KBM-7 (cell line): ENCODE data around the gene MYH7B.

ENCODE experiments used
- DNase-seq: peaks from one replicate; pipeline ENCODE4 v3.0.0-alpha.2; 2015
- in situ Hi-C: fragments of 300-500 bp; cut with MboI; formaldehyde crosslinking; loops from 2 replicates; pipeline ENCODE4 v1.14.3; 2020; ENCODE audit warnings: low sequenced_read_pairs, low pct_unique_long_range_greater_than_20kb, mixed read lengths

MYH7B gene

DNA sequence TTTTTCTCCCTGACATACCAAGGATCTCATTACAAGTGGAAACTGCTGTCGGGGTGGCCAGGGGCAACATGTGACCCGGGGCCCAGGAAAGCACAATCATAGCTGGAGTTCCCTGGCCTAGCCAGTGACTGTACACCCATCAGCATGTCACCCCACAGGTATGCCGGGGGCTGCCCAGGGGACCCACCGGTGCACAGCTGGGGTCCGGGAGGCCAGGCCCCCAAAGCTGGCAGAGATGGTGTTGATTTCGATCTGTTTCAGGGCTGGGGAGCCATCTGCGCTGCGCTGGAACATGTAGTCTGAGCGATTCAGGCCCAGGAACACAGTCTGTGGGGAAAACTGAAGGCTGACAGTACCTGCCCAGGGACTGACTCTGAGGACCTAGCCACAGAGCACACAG is 13.4 kb upstream of the MYH7B start:
- DNase-seq: no peak
- in situ Hi-C loops: no loop called here

DNA sequence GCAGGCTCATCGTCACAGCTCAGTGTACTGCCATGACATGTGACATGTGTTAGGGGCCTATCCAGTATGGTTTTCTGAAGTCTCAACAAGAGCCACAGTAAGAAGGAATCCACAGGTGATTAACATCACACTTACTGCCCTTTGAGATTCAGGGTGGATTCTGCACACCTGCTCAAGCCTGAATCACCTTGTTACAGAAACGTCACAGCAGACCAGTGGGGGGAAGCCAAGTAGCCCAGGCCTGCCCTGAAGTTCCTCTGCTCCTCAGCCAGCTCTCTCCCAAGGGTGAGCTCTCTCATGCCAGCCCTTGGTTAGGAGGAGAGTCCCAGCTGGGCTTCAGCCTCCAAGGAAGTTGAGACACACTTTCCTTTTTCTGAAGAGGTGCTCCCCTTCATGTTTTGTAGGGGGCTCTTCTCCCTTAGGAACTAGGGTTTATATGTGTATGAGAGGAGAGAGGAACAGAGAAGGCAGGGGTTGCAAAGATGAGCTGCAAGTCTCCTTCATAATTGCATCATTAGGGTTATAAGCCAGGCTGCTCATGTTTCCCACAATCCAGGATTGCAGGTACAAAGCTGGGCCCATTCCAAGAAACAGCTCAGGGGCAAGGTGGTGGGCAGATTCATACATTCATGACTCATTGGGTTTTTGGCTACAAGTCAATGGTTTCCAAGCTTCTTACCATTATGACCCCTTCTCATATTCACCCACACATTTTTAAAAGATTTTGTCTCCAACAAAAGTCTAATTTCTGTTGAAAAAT is 11.7 kb upstream of the MYH7B start:
- no peak for DNase-seq
- in situ Hi-C loops: no loop called here

GRCh38 chr20:34945315-34946077 is 10.2 kb upstream of the MYH7B start:
- DNase-seq: no peak
- in situ Hi-C loops: no loop called here

GRCh38 chr20:34946661-34947060 is 9.0 kb upstream of the MYH7B start:
- in situ Hi-C loops: no loop called here
- DNase-seq: no peak

- in situ Hi-C loops: no loop called here
- no peak for DNase-seq
These were observed 8.3 kb upstream of the MYH7B start for GRCh38 chr20:34947336-34947735.

DNA sequence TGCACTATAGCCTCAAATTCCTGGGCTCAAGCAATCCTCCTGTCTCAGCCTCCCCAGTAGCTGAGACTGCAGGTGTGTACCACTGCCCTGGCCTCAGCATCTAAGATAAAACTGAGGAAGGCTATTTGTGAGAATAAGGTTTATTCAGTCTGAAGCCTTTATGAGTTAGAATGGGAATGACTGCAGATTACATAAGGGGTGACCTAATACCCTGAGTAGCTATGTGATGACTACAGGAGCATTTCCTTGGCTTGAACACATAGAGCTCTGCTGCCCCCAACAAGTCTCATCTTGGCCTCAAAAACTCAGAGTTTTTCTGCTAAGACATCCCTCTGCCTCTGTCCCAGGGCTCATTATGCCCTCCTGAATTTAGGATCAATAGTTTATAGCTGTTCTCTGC is 7.6 kb upstream of the MYH7B start:
- no peak for DNase-seq
- in situ Hi-C loops: no loop called here

- in situ Hi-C loops: no loop called here
- no peak for DNase-seq
These were observed 6.5 kb upstream of the MYH7B start for GRCh38 chr20:34949120-34949519.

DNA sequence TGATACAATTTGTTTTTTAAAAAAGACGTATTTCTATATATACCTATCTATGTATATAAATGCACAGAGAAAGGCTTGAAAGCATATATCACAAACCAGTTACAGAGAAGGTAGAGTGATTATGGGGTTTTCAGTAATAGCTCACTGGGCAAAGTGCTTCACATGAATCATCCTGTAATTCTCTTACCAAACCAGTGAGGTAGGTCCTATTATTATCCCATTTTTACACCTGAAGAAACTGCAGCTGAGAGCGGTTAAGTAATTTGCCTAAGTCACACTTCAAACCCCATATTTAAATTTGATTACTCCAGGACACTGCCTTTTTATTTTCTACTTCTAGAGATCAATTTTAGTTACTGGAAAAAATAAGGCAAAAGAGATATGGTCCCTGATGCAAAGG is 4.4 kb upstream of the MYH7B start:
- no peak for DNase-seq
- in situ Hi-C loops: no loop called here

DNA sequence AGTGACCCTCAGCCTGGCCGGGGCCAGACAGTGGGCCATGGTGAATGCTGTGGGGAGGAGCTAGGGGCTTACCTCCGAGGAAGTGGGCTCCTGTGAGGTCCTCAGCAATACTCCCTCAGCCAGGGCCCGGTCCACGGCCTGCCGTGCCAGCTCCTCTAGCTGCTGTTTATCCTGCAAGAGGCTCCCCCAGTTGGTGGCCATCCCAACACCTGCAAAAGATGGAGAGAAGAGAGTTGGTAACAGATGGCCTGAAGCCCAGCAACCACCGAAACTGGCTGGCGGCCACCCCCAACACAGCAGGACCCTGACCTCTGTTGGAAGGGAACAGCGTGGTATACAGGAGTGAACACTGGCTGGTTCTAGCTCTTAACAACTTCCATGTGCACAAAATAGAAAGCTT is 4.0 kb upstream of the MYH7B start:
- no peak for DNase-seq
- in situ Hi-C loops: no loop called here

GRCh38 chr20:34952671-34953070 is 3.0 kb upstream of the MYH7B start:
- no peak for DNase-seq
- in situ Hi-C loops: no loop called here

- in situ Hi-C loops: no loop called here
- DNase-seq: no peak
These were observed 1.7 kb upstream of the MYH7B start for GRCh38 chr20:34953960-34954359.

- no peak for DNase-seq
- in situ Hi-C loops: no loop called here
These were observed 801 bp upstream of the MYH7B start for GRCh38 chr20:34954904-34955230.

GRCh38 chr20:34956041-34956458 is 382 bp downstream of the MYH7B start:
- in situ Hi-C loops: no loop called here
- DNase-seq: no peak

DNA sequence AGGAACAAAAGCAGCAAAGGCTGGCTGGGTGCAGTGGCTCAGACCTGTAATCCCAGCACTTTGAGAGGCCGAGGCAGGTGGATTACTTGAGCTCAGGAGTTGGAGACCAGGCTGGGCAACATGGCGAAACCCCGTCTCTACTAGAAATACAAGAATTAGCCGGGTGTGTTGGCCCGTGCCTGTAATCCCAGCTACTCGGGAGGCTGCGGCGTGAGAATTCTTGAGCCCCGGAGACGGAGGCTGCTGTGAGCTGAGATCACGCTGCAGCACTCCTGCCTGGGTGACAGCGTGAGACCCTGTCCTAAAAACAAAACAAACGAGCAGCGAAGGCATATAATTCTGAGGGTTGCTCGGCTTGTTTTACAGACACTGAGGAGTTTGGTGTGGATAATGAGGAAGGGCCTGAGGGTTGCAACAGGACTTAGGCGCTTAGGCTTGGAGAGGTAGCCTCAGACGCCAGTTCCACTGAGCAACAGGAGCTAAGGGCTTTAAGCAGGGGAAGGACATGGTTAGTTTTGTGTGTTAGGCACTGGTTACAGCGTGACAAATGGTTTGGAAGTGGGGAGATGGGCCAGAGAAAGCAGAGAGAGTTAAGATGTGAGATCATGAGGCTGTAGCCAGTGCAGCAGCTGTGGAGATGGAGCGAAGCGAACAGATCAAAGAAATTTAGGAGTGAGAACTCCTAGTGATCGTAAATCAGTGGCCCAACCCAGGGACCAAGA is 1.2 kb downstream of the MYH7B start:
- in situ Hi-C loops: no loop called here
- no peak for DNase-seq

DNA sequence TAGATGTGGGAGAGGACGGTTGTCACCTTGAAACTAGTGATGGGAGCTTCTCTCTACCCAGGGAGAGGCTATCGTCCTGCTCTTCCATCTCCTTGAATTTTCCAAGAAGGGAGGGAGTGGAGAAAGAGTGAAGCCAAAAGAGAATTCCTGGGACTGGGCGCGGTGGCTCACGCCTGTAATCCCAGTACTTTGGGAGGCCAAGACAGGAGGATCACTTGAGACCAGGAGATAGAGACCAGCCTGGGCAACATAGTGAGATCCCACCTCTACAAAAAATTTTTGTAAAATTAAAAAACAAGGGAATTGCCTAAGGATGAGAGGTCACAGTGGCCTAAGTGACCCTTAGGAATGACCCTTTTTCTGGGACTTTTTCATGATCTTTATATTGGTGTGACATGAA is 8.8 kb downstream of the MYH7B start:
- no peak for DNase-seq
- in situ Hi-C loops: no loop called here

DNA sequence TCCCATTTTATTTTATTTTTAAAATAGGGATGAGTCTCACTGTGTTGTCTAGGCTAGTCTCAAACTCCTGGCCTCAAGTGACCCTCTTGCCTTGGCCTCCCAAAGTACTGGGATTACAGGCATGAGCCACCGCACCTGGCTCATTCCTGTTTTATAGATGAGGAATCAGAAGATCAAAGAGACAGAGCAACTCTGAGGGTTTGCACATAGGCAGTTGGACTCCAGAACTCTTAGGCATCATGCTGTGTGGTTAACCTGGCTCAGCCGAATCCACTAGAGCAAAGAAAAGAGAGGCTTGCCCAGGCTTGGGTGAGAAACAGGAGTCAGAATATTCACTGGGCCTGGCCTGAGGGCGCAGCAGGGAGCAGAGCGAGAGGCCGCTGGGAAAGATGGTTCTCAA is 9.4 kb downstream of the MYH7B start:
- in situ Hi-C loops: no loop called here
- DNase-seq: no peak

DNA sequence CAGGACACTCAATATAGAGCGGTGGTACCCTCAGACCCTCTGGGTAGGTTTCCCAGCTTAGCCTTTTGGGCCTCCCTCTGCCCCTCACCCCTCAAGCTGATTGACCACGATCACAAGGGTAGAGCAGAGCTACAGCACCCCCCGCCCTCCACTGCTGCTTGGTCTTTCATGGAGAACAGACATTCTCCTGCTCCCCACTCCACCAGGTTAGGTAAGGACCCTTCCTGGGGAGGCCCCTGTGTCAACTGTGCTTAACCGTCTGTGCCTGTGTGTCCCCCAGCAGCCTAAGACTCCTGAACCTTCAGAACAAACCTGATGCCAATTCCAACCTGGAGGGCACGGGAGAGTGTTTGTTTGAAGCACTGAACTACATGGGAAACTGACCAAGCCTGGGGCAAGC is 11.8 kb downstream of the MYH7B start:
- in situ Hi-C loops: no loop called here
- DNase-seq: no peak

- no peak for DNase-seq
- in situ Hi-C loops: no loop called here
These were observed 12.5 kb downstream of the MYH7B start for GRCh38 chr20:34968042-34968775.

GRCh38 chr20:34970193-34970840 is 14.6 kb downstream of the MYH7B start:
- no peak for DNase-seq
- in situ Hi-C loops: no loop called here
